Spleen (tissue), 7 donors: ENCODE data around the gene OSER1.

ENCODE experiments used
- CTCF ChIP-seq, 11 experiments: fragments of 200-600 bp in 7 of 11; fragments of 450-650 bp in 4 of 11; sonication (generic) in 4 of 11; IDR thresholded peaks in 8 of 11; conservative IDR thresholded peaks in 3 of 11; 1 replicate in 7 of 11; 2 replicates in 4 of 11; pipeline versions ENCODE4 v1.4.0 to v1.8.0; 2016 to 2021; ENCODE audit warnings: antibody characterized with exemption in 11 of 11, inconsistent platforms in 4 of 11, mild to moderate bottlenecking in 1 of 11
- POLR2A ChIP-seq, 3 donors: fragments of 450-650 bp; IDR thresholded peaks; one replicate each; pipeline ENCODE4 v1.5.1; 2017; ENCODE audit warnings: antibody characterized with exemption in 3 of 3, mild to moderate bottlenecking in 1 of 3
- POLR2AphosphoS5 ChIP-seq, 3 donors: sonication (generic); formaldehyde crosslinking; IDR thresholded peaks; one replicate each; pipeline ENCODE4 v1.5.1; 2017; ENCODE audit warnings: antibody characterized with exemption in 3 of 3
- donor health status: DM: no; HTN: no; CAD: no; lungs with moderate emphysema.
- donor health status: DM: no; HTN: no; CAD: no.
- donor health status: DM: no; HTN: no; CAD: no.

GRCh38 chr20:44212792-44213191 lies 2.2 kb upstream of the OSER1 start:
- no peak for TF ChIP-seq CTCF (IDR thresholded peaks at IDR 0.05 in 8 of 11, conservative IDR thresholded peaks at IDR 0.05 in 3 of 11)
- TF ChIP-seq POLR2A (IDR thresholded peaks at IDR 0.05): no peak
- no peak for TF ChIP-seq POLR2AphosphoS5 (IDR thresholded peaks at IDR 0.05)
